ENCODE measurements around the gene MON1B. TPM values are rescaled to one million over a fixed set of nuclear protein-coding genes. Genes with fewer than 3 reads are reported as not detected.

Gene MON1B
- total and polyA plus RNA-seq, 2 of the 8 experiments (the other 6 are each of a cell fraction or from before 2014, with no cell fraction given), result 20.0 to 45.9 TPM

GRCh38 chr16:77158293-77158692 is 32.7 kb upstream of the MON1B start (continued):
- TF ChIP-seq CHD7 (IDR thresholded peaks at IDR 0.05; ENCODE audit: insufficient replicate concordance, low read length) (no peak), USF2 (IDR thresholded peaks at IDR 0.05; ENCODE audit: low read length) (no peak), SP1 (IDR thresholded peaks at IDR 0.05; ENCODE audit: low read depth, low read length) (no peak)
